GM23338 (cell line): ENCODE measurements around the gene FRAT2. TPM values are rescaled to one million over a fixed set of nuclear protein-coding genes. Genes with fewer than 3 reads are reported as not detected.

Experiments used
- ATAC-seq: fragments of 200-7000 bp; cut with Tn5 transposase; 3 replicates; pipeline ENCODE4 v1.9.1; 2020
- DNase-seq: peaks from one replicate; pipeline ENCODE4 v3.0.0-alpha.2; 2015; ENCODE audit warnings: low spot score
- H2AFZ ChIP-seq: fragments of 200-600 bp; sonication (generic); 2 replicates; pipeline ENCODE4 v1.8.0; 2016; ENCODE audit warnings: antibody characterized with exemption, mild to moderate bottlenecking, moderate library complexity
- H3F3A ChIP-seq: fragments of 200-600 bp; sonication (generic); replicated peaks from 2 replicates; pipeline ENCODE4 v1.8.0; 2017; ENCODE audit warnings: antibody characterized with exemption, mixed run types, low read depth
- H3K27ac ChIP-seq: fragments of 200-600 bp; sonication (generic); 2 replicates; pipeline ENCODE4 v1.6.1; 2016; ENCODE audit warnings: low read depth
- H3K27me3 ChIP-seq: fragments of 200-600 bp; sonication (generic); 2 replicates; pipeline ENCODE4 v1.8.0; 2016; ENCODE audit warnings: mild to moderate bottlenecking, mixed run types, moderate library complexity; ENCODE audit not compliant: insufficient read depth
- H3K36me3 ChIP-seq: fragments of 200-600 bp; sonication (generic); 2 replicates; pipeline ENCODE4 v1.8.0; 2016; ENCODE audit warnings: mild to moderate bottlenecking; ENCODE audit not compliant: insufficient read depth
- H3K4me1 ChIP-seq: fragments of 200-600 bp; sonication (generic); 2 replicates; pipeline ENCODE4 v1.8.0; 2016; ENCODE audit warnings: mild to moderate bottlenecking, moderate library complexity; ENCODE audit not compliant: insufficient read depth
- H3K4me2 ChIP-seq: fragments of 200-600 bp; sonication (generic); 2 replicates; pipeline ENCODE4 v1.7.1; 2017; ENCODE audit warnings: mixed run types
- H3K4me3 ChIP-seq: fragments of 200-600 bp; sonication (generic); 2 replicates; pipeline ENCODE4 v1.6.1; 2016; ENCODE audit warnings: mixed run types
- H3K79me2 ChIP-seq: fragments of 200-600 bp; sonication (generic); replicated peaks from 2 replicates; pipeline ENCODE4 v1.8.0; 2017; ENCODE audit warnings: mild to moderate bottlenecking; ENCODE audit not compliant: insufficient read depth
- H3K9me2 ChIP-seq: fragments of 200-600 bp; sonication (generic); 2 replicates; pipeline ENCODE4 v1.8.0; 2017; ENCODE audit not compliant: insufficient read depth
- H4K20me1 ChIP-seq: fragments of 200-600 bp; sonication (generic); replicated peaks from 2 replicates; pipeline ENCODE4 v1.8.0; 2017; ENCODE audit warnings: mild to moderate bottlenecking; ENCODE audit not compliant: insufficient read depth
- H3K27ac Mint-ChIP-seq: 2 replicates; pipeline ENCODE4 v1.8.0; 2020; ENCODE audit warnings: inconsistent platforms, mild to moderate bottlenecking, moderate library complexity, mixed read lengths
- H3K27me3 Mint-ChIP-seq: 3 replicates; pipeline ENCODE4 v1.8.0; 2022; ENCODE audit warnings: low read depth, mild to moderate bottlenecking, moderate library complexity, mixed read lengths, inconsistent platforms; ENCODE audit not compliant: insufficient read depth, poor library complexity
- H3K36me3 Mint-ChIP-seq: 3 replicates; pipeline ENCODE4 v1.8.0; 2021; ENCODE audit warnings: low read depth, mild to moderate bottlenecking, inconsistent platforms, moderate library complexity, mixed read lengths
- H3K4me1 Mint-ChIP-seq: 3 replicates; pipeline ENCODE4 v1.8.0; 2020; ENCODE audit warnings: mild to moderate bottlenecking, inconsistent platforms, mixed read lengths
- H3K4me3 Mint-ChIP-seq: 3 replicates; pipeline ENCODE4 v1.8.0; 2021; ENCODE audit warnings: moderate library complexity, mild to moderate bottlenecking, inconsistent platforms, mixed read lengths
- H3K9me3 Mint-ChIP-seq: 3 replicates; pipeline ENCODE4 v1.8.0; 2020; ENCODE audit warnings: moderate library complexity, mild to moderate bottlenecking, inconsistent platforms, mixed read lengths
- EZH2 ChIP-seq: fragments of 200-600 bp; sonication (generic); IDR thresholded peaks from one replicate; pipeline ENCODE4 v1.8.0; 2017; ENCODE audit warnings: antibody characterized with exemption, mild to moderate bottlenecking, low read depth; ENCODE audit not compliant: unreplicated experiment
- EZH2phosphoT487 ChIP-seq: fragments of 200-600 bp; sonication (generic); IDR thresholded peaks from one replicate; pipeline ENCODE4 v1.8.1; 2018; ENCODE audit warnings: antibody characterized with exemption; ENCODE audit not compliant: unreplicated experiment
- ZNF114 ChIP-seq: fragments of 250-450 bp; sonication (Bioruptor Pico); IDR thresholded peaks from 2 replicates; pipeline ENCODE4 v1.5.0; 2020; ENCODE audit warnings: mild to moderate bottlenecking, moderate library complexity
- ZNF462 ChIP-seq: fragments of 250-450 bp; sonication (Bioruptor Pico); IDR thresholded peaks from 2 replicates; pipeline ENCODE4 v1.5.0; 2020; ENCODE audit warnings: mild to moderate bottlenecking, moderate library complexity
- polyA plus RNA-seq: library from polyadenylated mRNA; unstranded; fragments of >200 nt; fragmentation: Nextera tagmentation; extraction: Ambion mirVana; gene quantifications from 2 replicates; pipeline ENCODE4 v1.2.1, GENCODE V29; 2016
- total RNA-seq: library from RNA; depleted of rRNA; stranded (reverse); fragments of >200 nt; shearing (Covaris generic); gene quantifications from 2 replicates; pipeline ENCODE4 v1.2.3, GENCODE V29; 2014
- TF ChIP-seq, protein P1 (sequence below), 2 experiments: fragments of 200-600 bp in 1 of 2; sonication (generic) in 1 of 2; conservative IDR thresholded peaks; 2 replicates each; pipeline versions ENCODE4 v1.5.1 to v1.6.1; 2016 to 2017; ENCODE audit warnings: antibody characterized with exemption in 2 of 2, low read depth in 2 of 2, mild to moderate bottlenecking in 2 of 2, moderate library complexity in 1 of 2

Gene FRAT2
- total and polyA plus RNA-seq, 2 experiments from 2014 or later: 24.5 to 109 TPM

DNA sequence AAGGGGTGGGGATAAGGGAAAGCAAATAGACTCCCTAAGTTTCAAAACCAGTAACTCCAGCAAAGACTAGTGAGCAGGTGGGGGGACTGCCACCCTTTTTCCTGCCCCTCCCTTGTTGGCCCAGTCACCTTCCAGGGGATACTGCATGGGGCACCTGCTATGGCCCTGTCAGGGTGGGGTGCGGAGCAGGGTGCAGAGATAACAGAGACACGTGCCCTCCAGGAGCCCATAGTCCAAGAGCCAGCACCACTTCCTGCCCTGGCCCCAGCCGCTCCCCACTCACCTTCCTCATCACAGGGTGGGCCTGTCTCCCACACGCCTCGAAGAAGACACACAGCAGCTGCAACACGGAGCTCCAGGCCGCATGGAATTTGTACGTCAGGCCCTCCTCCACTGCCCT is 46.0 kb upstream of the FRAT2 start:
- DNase-seq: no peak
- H3F3A ChIP-seq: no peaks in the 10 kb centered on the region
- no peaks in the 10 kb centered on the region for H3K9me2 ChIP-seq
- no peak overlapping the region for H3K27ac ChIP-seq
- peaks cover 23% of the 10 kb centered on the region for H3K36me3 ChIP-seq
- TF ChIP-seq EZH2phosphoT487: no peak
- no peak for TF ChIP-seq ZNF114 (CRISPR knock-in tag)
- TF ChIP-seq EZH2: no peak
- no peaks in the 10 kb centered on the region for H3K79me2 ChIP-seq
- Mint-ChIP-seq H3K4me3 (no peak overlapping the region), H3K36me3 (peaks cover 57% of the 10 kb centered on the region), H3K4me1 (no peaks in the 10 kb centered on the region), H3K9me3 (no peaks in the 10 kb centered on the region), H3K27ac (no peak overlapping the region; the same call in 1 of the 2 replicates), H3K27me3 (peaks cover 7% of the 10 kb centered on the region)
- no peak overlapping the region for H2AFZ ChIP-seq
- H3K4me1 ChIP-seq: no peaks in the 10 kb centered on the region
- ATAC-seq: no peak
- H3K4me3 ChIP-seq: no peak overlapping the region
- no peaks in the 10 kb centered on the region for H3K27me3 ChIP-seq
- H3K4me2 ChIP-seq: no peak overlapping the region
- no peaks in the 10 kb centered on the region; the same call in 1 of the 2 replicates for H4K20me1 ChIP-seq

DNA sequence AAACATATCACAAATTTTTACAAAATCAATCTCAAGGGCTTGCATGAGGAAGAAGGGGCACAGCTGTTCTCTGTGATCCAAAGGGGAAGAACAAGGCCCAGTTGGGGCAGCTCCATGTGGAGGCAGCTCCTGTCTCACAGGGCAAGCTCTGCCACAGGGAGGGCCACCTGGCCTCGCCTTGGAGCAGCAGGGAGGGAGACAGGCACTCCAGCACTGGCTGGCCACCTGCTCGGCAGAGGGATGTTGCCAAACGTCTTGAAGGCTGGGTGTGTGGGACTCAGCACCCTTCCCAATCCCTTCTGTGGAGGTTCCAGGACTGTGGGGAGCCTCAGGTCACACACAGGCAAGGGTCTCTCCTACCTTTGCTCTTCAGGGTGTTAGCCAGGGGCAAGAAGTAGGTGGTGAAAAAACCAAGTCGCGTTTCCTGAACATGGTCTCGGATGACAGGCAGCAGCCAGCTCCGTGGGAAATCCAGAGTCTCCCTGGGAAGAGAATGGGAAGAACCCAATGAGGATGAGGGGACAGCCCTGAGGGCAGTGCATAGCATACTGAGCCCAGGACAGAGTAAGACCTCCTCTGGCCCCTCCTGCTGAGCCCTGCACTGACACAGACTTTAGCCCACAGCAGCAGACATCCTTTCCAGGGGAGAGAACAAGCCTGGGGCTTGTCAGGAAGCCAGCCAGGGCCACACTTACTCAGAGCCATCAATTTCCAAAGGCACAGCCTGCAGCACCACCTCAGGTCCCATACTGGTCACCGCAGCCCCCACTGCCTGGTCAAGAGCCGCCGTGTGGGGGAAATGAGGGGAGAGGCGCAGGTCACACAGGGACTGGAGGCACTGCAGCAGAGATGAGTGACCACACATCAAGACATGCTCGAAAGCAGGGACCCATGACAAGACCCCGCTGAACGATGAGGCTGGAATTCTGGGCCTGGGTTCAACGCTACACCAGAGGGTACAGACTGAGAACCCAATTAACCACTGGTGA is 44.7 kb upstream of the FRAT2 start:
- Histone ChIP-seq H3K27ac (no peak overlapping the region), H2AFZ (no peak overlapping the region), H4K20me1 (no peaks in the 10 kb centered on the region; the same call in 1 of the 2 replicates), H3K4me2 (no peak overlapping the region), H3K4me3 (no peak overlapping the region), H3K36me3 (peaks cover 32% of the 10 kb centered on the region), H3F3A (no peaks in the 10 kb centered on the region), H3K4me1 (no peaks in the 10 kb centered on the region), H3K9me2 (no peaks in the 10 kb centered on the region), H3K79me2 (no peaks in the 10 kb centered on the region), H3K27me3 (no peaks in the 10 kb centered on the region)
- H3K27me3 Mint-ChIP-seq: peaks cover 7% of the 10 kb centered on the region
- TF ChIP-seq, protein P1, sequence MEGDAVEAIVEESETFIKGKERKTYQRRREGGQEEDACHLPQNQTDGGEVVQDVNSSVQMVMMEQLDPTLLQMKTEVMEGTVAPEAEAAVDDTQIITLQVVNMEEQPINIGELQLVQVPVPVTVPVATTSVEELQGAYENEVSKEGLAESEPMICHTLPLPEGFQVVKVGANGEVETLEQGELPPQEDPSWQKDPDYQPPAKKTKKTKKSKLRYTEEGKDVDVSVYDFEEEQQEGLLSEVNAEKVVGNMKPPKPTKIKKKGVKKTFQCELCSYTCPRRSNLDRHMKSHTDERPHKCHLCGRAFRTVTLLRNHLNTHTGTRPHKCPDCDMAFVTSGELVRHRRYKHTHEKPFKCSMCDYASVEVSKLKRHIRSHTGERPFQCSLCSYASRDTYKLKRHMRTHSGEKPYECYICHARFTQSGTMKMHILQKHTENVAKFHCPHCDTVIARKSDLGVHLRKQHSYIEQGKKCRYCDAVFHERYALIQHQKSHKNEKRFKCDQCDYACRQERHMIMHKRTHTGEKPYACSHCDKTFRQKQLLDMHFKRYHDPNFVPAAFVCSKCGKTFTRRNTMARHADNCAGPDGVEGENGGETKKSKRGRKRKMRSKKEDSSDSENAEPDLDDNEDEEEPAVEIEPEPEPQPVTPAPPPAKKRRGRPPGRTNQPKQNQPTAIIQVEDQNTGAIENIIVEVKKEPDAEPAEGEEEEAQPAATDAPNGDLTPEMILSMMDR (conservative IDR thresholded peaks at IDR 0.05; ENCODE audit: low read depth in 2 of 2): 0 out of 4 replicates have a peak, but pooled peaks of 1 of the 2 experiments have one; percentile 13
- TF ChIP-seq ZNF462 (CRISPR knock-in tag): no peak
- H3K9me3 Mint-ChIP-seq: no peaks in the 10 kb centered on the region
- H3K36me3 Mint-ChIP-seq: peaks cover 59% of the 10 kb centered on the region
- ATAC-seq (peak; percentile 45), DNase-seq (no peak)
- no peak overlapping the region for H3K27ac Mint-ChIP-seq
- H3K4me3 Mint-ChIP-seq: no peak overlapping the region
- H3K4me1 Mint-ChIP-seq: no peaks in the 10 kb centered on the region
